ENCODE results near the gene LSM8. TPM values are rescaled to one million over a fixed set of nuclear protein-coding genes. Genes with fewer than 3 reads are reported as not detected.

Gene LSM8
- total RNA-seq, 1 experiment from 2014 or later: 48.2 TPM

DNA sequence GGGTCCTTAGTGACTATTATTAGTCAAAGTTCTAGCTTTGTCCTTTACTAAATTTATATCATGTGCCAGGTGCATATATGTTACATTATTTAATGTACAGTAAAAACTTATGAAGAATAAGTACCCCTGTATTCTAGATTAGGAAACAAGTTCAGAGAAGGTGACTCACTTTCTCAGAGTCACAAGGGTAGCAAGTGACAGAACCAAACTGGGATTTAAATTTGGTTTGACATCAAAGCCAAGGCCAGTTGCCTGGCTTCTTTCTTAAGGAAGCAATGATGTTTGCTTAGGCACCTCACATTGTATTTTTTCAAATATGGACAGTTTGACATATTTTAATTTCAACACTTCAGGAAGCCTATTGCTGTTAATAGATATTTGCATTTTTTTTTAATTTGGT is 2.5 kb downstream of the LSM8 start (continued):
- TF ChIP-seq, protein P1, sequence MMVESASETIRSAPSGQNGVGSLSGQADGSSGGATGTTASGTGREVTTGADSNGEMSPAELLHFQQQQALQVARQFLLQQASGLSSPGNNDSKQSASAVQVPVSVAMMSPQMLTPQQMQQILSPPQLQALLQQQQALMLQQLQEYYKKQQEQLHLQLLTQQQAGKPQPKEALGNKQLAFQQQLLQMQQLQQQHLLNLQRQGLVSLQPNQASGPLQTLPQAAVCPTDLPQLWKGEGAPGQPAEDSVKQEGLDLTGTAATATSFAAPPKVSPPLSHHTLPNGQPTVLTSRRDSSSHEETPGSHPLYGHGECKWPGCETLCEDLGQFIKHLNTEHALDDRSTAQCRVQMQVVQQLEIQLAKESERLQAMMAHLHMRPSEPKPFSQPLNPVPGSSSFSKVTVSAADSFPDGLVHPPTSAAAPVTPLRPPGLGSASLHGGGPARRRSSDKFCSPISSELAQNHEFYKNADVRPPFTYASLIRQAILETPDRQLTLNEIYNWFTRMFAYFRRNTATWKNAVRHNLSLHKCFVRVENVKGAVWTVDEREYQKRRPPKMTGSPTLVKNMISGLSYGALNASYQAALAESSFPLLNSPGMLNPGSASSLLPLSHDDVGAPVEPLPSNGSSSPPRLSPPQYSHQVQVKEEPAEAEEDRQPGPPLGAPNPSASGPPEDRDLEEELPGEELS (CRISPR knock-in tag; IDR thresholded peaks at IDR 0.05): no peak
- TF ChIP-seq CREM (CRISPR knock-in tag; IDR thresholded peaks at IDR 0.05): no peak
- no peak for TF ChIP-seq CREB1 (CRISPR knock-in tag; IDR thresholded peaks at IDR 0.05)

DNA sequence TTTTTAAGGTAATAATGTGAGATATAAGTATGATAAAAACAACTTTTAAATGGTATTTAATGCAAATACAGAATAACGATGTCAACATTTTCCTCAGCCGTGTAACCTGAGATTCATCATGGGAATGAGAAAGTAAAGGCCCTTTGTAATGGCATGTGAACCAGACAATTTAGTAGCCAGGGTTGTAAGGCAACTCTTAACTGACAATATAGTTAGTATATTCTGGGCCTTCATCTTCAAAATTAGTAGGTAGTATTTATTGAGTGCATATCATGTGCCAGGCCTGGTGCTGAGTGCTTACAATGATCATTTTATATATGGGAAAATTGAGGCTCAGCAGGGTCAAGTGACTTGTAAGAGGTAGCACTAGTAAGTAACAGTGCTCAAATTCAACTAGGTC is 10.6 kb downstream of the LSM8 start:
- no peak overlapping the region for H3K27ac Mint-ChIP-seq
- no peak for ATAC-seq

GRCh38 chr7:118195837-118196474 is 12.0 kb downstream of the LSM8 start:
- DNase-seq (ENCODE audit: low spot score) (peak; percentile 38), ATAC-seq (peak; percentile 90)
- H3K9me3 Mint-ChIP-seq: no peaks in the 10 kb centered on the region
- H3K4me3 Mint-ChIP-seq: no peak overlapping the region
- peaks cover 10% of the 10 kb centered on the region for H3K36me3 Mint-ChIP-seq
- TF ChIP-seq CTCF (IDR thresholded peaks at IDR 0.05): peak; percentile 61; the same call in 1 of the 2 replicates
- no peak for TF ChIP-seq NR3C1 (CRISPR knock-in tag; conservative IDR thresholded peaks at IDR 0.05; ENCODE audit: low read depth)
- H3K27me3 Mint-ChIP-seq (ENCODE audit: low read depth): no peaks in the 10 kb centered on the region
- POLR2A ChIA-PET: no interaction called here
- CTCF ChIA-PET: interaction anchor here (1.0 kb wide), 2 partner anchors 18 to 25 kb away, joined by 3 read pairs; no protein-coding TSS in a partner anchor
- H3K4me1 Mint-ChIP-seq: no peaks in the 10 kb centered on the region
- no peak overlapping the region for H3K27ac Mint-ChIP-seq

More for the DNA sequence above, 10.6 kb downstream of the LSM8 start:
- POLR2A ChIA-PET: no interaction called here
- DNase-seq (ENCODE audit: low spot score): no peak
- no peaks in the 10 kb centered on the region for H3K27me3 Mint-ChIP-seq (ENCODE audit: low read depth)
- TF ChIP-seq ZNF219 (CRISPR knock-in tag; IDR thresholded peaks at IDR 0.05; ENCODE audit: borderline replicate concordance): no peak
- no peak for TF ChIP-seq CBFB (CRISPR knock-in tag; IDR thresholded peaks at IDR 0.05; ENCODE audit: low read depth)
- TF ChIP-seq, protein P2, sequence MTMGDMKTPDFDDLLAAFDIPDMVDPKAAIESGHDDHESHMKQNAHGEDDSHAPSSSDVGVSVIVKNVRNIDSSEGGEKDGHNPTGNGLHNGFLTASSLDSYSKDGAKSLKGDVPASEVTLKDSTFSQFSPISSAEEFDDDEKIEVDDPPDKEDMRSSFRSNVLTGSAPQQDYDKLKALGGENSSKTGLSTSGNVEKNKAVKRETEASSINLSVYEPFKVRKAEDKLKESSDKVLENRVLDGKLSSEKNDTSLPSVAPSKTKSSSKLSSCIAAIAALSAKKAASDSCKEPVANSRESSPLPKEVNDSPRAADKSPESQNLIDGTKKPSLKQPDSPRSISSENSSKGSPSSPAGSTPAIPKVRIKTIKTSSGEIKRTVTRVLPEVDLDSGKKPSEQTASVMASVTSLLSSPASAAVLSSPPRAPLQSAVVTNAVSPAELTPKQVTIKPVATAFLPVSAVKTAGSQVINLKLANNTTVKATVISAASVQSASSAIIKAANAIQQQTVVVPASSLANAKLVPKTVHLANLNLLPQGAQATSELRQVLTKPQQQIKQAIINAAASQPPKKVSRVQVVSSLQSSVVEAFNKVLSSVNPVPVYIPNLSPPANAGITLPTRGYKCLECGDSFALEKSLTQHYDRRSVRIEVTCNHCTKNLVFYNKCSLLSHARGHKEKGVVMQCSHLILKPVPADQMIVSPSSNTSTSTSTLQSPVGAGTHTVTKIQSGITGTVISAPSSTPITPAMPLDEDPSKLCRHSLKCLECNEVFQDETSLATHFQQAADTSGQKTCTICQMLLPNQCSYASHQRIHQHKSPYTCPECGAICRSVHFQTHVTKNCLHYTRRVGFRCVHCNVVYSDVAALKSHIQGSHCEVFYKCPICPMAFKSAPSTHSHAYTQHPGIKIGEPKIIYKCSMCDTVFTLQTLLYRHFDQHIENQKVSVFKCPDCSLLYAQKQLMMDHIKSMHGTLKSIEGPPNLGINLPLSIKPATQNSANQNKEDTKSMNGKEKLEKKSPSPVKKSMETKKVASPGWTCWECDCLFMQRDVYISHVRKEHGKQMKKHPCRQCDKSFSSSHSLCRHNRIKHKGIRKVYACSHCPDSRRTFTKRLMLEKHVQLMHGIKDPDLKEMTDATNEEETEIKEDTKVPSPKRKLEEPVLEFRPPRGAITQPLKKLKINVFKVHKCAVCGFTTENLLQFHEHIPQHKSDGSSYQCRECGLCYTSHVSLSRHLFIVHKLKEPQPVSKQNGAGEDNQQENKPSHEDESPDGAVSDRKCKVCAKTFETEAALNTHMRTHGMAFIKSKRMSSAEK (CRISPR knock-in tag; IDR thresholded peaks at IDR 0.05; ENCODE audit: borderline replicate concordance): no peak
- TF ChIP-seq, protein P3, sequence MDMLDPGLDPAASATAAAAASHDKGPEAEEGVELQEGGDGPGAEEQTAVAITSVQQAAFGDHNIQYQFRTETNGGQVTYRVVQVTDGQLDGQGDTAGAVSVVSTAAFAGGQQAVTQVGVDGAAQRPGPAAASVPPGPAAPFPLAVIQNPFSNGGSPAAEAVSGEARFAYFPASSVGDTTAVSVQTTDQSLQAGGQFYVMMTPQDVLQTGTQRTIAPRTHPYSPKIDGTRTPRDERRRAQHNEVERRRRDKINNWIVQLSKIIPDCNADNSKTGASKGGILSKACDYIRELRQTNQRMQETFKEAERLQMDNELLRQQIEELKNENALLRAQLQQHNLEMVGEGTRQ (CRISPR knock-in tag; IDR thresholded peaks at IDR 0.05): no peak
- TF ChIP-seq, protein P4, sequence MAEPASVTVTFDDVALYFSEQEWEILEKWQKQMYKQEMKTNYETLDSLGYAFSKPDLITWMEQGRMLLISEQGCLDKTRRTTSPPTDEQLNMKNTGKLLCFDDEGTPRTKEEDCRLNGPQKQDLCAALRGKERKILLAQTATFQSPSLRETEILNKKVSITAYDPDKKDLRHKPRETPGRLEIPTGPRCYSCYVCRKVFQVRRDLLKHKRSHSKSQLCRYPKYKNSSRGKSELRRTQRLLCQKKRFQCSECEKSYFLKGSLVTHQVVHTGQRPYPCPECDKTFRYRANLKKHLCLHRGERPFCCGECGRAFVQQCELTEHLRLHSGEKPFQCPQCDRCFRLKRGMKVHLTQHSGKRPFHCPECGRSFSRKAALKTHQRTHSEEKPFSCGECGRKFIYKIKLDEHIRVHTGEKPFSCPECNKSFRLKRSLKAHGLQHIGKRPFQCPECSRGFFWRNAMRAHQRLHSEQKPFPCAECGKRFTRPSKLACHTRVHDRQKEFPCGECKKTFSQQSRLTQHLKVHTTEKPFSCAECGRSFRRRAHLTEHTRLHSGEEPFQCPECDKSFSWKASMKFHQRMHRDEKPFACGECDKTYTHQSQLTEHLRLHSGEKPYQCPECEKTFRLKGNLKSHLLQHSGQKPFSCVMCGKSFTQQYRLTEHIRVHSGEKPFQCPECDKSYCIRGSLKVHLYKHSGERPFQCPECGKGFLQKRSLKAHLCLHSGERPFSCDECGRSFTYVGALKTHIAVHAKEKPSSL (CRISPR knock-in tag; conservative IDR thresholded peaks at IDR 0.05): no peak
- TF ChIP-seq ZNF263 (CRISPR knock-in tag; IDR thresholded peaks at IDR 0.05; ENCODE audit: low read depth): no peak
- no peak for TF ChIP-seq SOX15 (CRISPR knock-in tag; IDR thresholded peaks at IDR 0.05)
- H3K4me1 Mint-ChIP-seq: no peaks in the 10 kb centered on the region
- H3K4me3 Mint-ChIP-seq: no peak overlapping the region
- peaks cover 12% of the 10 kb centered on the region for H3K36me3 Mint-ChIP-seq
- H3K9me3 Mint-ChIP-seq: no peaks in the 10 kb centered on the region
- CTCF ChIA-PET: interaction anchor here (0.8 to 1.0 kb wide), 2 partner anchors 11 to 26 kb away, joined by 3 to 5 read pairs; no protein-coding TSS in a partner anchor
